Activated CD4-positive, alpha-beta T cell treated with anti-CD3 and anti-CD28 coated beads, Interleukin-2, amount 50 U/mL, for 48 hours (primary cell): Measurements from ENCODE around the gene GSDME.

Experiments used
- DNase-seq, 2 experiments: peaks; one replicate each; pipeline ENCODE4 v3.0.0-alpha.2; 2020

Gene GSDME

DNA sequence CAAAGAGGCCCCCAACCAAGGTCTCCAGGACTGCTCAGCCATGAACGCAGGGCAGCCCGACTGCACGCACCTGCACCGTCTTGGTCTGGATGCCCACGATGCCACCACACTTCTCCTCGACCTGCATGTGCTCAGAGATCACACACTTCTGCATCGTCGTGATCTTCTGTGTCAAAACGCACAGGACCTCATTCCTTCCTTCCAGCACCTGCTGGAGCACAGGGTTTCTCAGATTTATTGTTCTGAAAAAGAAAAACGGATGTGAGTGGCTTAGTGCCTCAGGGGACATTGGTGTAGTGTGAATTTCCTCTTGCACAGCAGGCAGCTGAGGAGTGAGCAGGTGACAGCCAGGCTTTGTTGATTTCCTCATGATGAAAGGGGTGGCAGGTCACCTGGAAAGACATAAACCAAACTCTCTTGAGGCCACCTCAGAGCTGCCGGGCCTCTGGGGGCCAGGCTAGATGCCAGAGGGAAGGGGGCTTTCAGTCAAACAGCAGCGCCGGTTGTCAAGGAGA, 38.2 kb downstream of the GSDME start:
- DNase-seq, result no peak

DNA sequence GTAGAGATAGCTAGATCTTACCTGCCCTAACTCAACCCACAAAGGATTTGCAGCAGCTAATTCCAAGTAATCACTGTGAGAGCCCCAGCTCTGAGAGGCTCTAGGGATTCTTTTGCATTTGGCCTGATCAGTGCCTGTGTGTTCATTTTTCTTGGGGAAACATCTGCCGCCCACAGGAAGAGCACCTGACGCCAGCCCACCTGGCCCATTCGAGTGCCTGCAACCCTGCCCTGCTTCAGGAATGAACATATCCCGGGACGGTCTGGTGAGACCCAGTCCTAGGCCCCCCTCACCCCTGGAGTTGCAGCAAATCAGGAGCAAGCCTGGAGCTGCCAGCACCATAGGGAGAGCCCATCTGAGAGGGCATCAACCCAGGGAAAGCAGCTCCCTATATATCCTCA, 38.8 kb downstream of the GSDME start:
- DNase-seq, result no peak

- no peak for DNase-seq
These were observed 39.5 kb downstream of the GSDME start for GRCh38 chr7:24717694-24718320.

DNA sequence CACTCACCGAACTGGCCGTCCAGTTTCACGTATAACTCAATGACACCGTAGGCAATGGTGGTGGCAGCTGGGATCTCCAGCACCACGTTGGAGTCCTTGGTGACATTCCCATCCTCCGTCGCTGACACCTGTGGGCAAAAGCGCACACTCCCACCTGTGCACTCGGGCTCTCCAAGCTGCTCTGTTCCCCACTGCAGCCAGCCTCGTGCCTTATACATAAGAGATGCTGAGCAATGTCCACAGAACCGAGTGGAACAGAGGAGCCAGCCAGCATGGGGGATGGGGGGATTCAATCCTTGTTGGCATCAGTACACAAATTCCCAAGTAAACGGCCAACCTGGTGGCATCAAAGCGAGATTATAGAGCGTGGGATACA, 40.0 kb downstream of the GSDME start:
- DNase-seq, result no peak

- DNase-seq, result no peak
These were observed 40.6 kb downstream of the GSDME start for GRCh38 chr7:24716480-24717246.

GRCh38 chr7:24715661-24716479, 41.4 kb downstream of the GSDME start:
- no peak for DNase-seq

DNA sequence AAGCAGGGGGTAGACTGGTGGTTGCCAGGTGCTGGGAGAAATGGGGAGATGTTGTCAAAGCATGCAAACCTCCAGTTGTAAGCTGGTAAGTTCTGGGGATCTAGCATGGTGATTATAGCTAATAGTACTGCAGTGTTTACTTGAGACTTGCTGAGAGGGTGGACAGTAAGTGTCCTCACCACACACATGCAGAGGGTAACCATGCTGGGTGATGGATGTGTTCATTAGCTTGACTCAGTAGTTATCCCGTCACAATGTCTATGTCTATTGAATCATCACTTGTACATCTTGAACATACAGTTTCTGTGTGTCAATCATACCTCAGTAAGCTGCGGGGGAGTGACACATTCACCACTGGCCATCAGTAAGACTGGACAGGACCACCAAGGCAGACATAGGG, 42.1 kb downstream of the GSDME start:
- DNase-seq, result no peak

GRCh38 chr7:24714676-24715010, 42.6 kb downstream of the GSDME start:
- DNase-seq, result no peak

DNA sequence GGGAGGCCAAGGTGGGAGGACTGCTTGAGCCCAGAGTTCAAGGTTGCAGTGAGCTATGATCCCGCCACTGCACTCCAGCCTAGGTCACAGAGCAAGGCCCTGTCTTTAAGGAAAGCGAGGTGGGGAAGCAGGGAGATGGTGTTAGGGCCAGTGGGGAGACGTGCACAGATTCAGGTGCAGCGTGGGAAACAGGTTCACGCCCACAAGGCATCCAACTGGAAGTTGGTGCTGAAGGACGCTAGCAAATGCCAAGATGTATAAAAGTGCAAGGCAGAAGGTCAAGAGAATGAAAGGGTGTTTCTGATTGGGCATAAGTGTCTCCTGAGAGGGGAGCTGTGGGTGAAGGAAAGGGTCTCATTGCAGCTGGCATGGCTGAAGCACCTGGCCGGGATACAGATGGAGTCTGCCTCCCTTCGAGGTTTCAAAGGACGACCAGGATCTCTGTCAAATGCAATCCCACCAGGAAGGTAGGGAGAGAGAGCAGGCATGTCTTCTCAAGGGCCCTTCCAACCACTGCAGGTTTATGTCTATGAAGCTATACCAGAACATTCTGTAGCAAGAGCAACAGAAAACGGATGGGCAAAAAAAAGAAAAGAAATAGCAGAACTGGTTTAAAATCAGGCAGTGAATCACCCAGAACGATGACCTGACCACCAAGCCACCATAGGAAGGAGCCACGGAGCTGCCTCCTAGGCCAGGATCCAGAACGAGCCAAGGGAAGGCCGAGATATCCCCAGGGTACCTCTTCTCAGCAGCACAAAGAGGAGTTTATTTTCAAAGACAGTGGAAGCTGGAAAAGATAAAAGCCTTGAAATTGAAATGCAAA, 43.2 kb downstream of the GSDME start:
- no peak for DNase-seq

DNA sequence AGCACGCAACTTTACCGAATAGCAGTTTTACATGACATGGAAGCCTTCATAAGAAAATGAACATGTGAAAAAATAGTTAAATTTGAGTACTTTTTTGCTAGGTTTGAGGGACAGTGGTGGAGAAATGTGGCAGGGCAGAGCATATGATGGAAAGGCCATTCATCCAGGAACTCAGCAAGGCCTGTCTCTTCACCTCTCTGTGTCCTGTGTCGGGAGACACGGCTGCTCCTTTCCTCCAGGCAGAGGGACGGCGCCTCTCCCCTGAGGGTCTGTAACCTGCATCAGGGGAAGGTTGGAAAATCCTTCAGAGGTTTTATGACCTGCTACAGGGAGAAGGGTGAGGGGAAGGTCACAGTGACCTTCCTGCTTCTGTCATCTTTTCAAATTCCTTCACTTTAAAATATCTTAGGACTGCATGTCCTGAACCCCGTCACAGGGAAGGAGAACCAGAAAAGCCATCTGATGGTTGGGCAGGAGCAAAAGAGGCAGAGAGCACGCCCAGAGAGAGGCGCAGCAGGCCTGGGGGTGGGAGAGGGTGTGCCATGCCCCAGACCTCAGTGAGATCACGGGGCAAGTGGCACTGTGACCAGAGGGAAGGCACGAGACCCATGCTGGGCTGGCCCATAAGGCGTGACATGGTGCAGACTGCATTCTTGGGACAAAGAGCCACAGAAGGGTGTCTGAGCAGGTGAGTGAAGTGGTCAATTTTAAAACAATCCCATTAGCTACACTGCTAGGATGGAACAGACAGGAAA, 44.0 kb downstream of the GSDME start:
- no peak for DNase-seq

DNA sequence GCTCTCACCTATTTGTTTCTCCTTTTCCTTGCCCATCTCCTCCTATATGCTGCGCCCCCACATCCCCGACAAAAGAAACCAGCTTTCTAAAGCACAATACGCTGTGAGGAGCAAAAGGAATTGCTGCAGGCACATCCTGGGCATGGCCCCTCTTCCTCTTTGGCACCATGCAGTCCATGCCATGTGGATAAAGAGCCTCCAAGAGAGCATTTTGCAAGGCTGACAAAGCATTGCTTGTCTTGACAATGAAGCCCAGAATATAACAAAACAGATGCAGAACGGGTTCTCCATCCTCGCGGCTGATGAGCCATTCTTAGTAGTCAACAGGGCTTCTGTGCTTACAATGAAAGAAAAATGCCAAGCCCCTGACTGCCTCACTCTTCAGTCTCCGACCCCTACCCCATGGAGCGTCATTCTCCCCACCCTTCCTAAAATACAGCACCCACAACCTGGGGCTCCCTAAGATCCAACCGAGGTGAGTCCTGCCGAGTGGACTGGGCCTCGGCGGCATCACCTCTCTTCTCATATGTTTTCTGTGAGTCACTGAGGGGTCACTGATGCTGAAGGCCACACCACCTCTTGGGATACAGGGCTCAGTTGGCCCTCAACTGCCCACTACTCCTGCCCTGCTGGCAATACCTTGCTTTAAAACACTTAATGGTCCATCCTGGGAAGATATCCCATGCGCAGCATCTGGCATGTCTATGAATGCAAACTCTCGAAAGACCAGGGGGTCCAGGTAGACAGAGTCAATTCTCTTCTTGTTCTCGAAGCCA, 47.5 kb downstream of the GSDME start:
- no peak for DNase-seq

DNA sequence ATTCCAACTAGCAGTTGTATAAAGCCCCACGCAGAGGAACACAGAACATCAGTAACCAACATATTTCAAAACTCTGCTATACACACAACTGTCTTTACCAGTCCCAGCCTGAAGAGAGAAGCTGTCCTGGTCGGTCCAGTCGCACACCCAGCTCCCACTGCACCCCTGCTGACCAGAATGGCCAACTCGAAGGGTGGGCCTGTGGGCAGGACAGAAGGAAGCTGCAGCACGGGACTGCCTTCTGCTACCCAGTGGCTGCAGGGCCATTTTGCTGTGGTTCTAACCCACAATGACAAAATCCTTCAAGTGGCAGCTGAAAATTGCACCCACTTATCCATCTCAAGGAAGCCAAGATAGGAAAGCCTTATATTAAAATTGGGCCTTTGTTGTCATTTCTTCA, 48.2 kb downstream of the GSDME start:
- no peak for DNase-seq

- DNase-seq, result no peak
These were observed 49.2 kb downstream of the GSDME start for GRCh38 chr7:24707988-24708615.

DNA sequence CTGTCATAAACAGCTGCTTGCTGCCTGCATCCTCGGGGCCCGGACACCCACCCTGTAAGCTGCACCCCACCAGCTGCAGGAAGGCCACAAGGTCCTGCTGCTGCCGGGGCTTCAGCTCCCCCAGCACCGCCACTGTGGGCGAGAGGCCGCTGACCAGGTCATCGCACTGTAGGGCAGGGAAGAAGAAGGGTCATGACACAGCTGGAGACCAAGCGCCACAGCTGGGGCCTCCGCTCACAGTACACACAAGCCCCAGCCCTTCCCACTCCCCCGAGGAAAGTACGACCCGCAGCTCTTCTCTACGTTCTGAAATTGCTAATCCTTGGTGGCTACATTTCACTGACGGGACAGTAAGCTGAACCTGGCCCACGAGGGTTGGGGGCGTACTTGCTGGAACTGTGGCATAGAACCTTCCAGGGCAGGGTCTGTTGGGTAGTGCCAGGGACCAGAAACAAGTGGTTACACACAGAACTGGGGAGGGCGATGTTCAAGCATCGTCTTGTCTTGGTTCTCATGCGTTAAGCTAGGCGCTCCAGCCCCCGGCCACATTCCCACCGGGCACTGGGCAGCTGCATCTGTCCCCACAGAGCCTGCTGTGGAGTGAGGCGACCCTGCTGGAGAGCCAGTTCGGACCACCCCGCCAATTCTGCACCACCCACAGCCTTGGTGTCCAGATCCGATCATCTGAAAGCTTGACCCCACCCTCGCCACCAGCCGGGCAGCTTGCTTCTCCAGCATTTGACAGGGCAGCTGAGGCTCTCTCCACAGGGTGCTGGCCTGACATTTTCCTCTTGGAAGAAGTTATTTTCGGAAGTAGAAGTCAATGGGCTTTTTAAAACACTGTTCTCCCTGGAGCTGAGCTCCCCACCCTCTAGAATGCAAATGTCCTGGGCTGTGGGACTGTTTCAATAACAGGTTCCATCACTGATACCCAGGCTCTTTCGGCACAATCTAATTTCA, 50.8 kb downstream of the GSDME start:
- no peak for DNase-seq

DNA sequence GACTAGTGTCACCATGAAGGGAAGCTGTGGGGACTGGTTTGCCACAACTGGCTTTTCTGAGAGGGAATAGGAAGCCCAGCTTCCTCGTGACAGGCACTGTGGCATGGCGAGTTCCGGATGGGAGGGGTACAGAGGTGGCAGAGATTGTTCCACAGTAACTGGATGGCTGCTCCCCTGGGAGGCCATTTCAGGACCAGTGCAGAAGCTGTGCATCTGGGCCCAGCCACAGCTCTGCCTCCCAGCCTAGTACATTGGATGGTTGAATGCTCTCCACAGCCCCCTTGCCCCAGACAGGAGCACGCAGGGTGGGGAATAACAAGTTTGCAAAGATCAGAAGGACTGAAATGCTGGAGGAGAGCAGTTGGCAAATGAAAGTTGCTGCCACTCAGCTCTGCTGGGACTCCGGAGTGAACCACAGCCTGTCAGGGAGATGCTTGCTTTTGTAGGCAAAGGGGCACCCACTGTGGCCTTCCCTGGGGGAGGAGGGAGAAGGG, 51.8 kb downstream of the GSDME start:
- DNase-seq, result no peak

DNA sequence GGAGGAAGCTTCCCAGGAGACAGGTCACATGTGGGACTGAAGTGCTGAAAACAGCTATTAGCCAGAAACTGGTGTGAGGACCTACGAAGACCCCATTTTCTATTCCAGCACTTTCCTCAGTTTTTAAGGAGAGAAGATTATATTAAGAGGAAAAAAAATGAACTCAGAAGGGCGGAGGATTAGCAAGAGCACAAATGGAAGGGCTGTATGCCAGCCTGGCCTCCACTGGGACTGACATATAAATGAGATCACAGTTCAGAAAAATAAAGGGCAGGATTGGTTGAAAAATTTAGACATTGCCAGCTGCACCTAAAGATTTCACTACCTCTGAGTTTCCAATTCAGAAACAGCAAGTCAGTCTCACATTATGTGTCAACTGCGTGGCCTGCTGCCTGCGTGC, 53.0 kb downstream of the GSDME start:
- DNase-seq, result no peak

DNA sequence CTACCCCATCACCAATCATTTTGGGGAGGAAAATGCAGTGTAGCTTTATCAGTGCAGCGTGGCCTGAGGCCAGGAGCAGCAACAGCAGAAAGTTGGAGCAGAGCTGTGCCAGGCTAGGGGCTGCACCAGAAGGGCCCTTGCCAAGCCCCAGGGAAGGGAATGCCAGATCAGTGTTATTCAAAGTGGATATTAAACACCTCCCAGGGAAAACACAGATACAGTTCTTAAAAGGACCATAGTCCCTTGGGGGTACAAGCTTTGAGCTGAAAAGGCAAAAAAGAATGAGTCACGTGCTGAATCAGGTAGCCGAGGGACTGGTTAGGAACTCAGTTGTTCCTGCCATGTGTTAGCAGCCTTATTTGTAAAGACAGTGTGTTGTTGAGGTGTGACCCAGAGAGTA, 54.0 kb downstream of the GSDME start:
- DNase-seq, result no peak

GRCh38 chr7:24702755-24703154, 54.5 kb downstream of the GSDME start:
- no peak for DNase-seq
